HG02763 (cell line): Measurements from ENCODE around the gene CRYBB2.
"Not testable (repeated sequence)": the region's sequence is repeated elsewhere in the genome, so short reads cannot be mapped to it uniquely, and the experiment has no call there.

Experiments
- ATAC-seq: cut with Tn5 transposase; IDR thresholded peaks from one replicate; pipeline ENCODE4 v1.9.1; 2021; ENCODE audit warnings: mild to moderate bottlenecking, moderate library complexity; ENCODE audit not compliant: unreplicated experiment

The CRYBB2 gene

GRCh38 chr22:25232301-25232700 is 12.9 kb downstream of the CRYBB2 start:
- ATAC-seq: no peak

GRCh38 chr22:25233706-25234105 is 14.3 kb downstream of the CRYBB2 start:
- not testable (repeated sequence) for ATAC-seq

GRCh38 chr22:25235547-25236290 is 16.3 kb downstream of the CRYBB2 start:
- no peak for ATAC-seq

GRCh38 chr22:25236417-25236816 is 17.0 kb downstream of the CRYBB2 start:
- no peak for ATAC-seq

- no peak for ATAC-seq
Measured at GRCh38 chr22:25237503-25237902, 18.1 kb downstream of the CRYBB2 start.

GRCh38 chr22:25238058-25238457 is 18.6 kb downstream of the CRYBB2 start:
- not testable (repeated sequence) for ATAC-seq

- not testable (repeated sequence) for ATAC-seq
Measured at GRCh38 chr22:25255169-25255568, 35.7 kb downstream of the CRYBB2 start.

- not testable (repeated sequence) for ATAC-seq
Measured at GRCh38 chr22:25267567-25267966, 48.1 kb downstream of the CRYBB2 start.

- ATAC-seq: not testable (repeated sequence)
Measured at GRCh38 chr22:25268902-25269301, 49.5 kb downstream of the CRYBB2 start.

GRCh38 chr22:25270061-25270460 is 50.6 kb downstream of the CRYBB2 start:
- ATAC-seq: not testable (repeated sequence)

GRCh38 chr22:25273231-25273630 is 53.8 kb downstream of the CRYBB2 start:
- not testable (repeated sequence) for ATAC-seq

- ATAC-seq: not testable (repeated sequence)
Measured at GRCh38 chr22:25273928-25274327, 54.5 kb downstream of the CRYBB2 start.

- not testable (repeated sequence) for ATAC-seq
Measured at GRCh38 chr22:25280118-25280517, 60.7 kb downstream of the CRYBB2 start.
